Cardiac muscle cell (in vitro differentiated cells and primary cell): ENCODE measurements around the gene MROH9. TPM values are rescaled to one million over a fixed set of nuclear protein-coding genes. Genes with fewer than 3 reads are reported as not detected.
"Not testable (repeated sequence)": the region's sequence is repeated elsewhere in the genome, so short reads cannot be mapped to it uniquely, and the experiment has no call there.

ENCODE experiments used
- DNase-seq, 2 donors: peaks; one replicate each; pipeline versions ENCODE4 v3.0.0 to v3.0.0-alpha.2; 2010 to 2017; ENCODE audit warnings: low read depth in 1 of 2, low spot score in 1 of 2
- H3K27ac ChIP-seq: fragments of 200-600 bp; sonication (generic); 2 replicates; pipeline ENCODE4 v1.5.1; 2016
- H3K27me3 ChIP-seq: fragments of 200-600 bp; sonication (generic); 2 replicates; pipeline ENCODE4 v1.6.0; 2016; ENCODE audit warnings: control low read depth
- H3K36me3 ChIP-seq: fragments of 200-600 bp; sonication (generic); 2 replicates; pipeline ENCODE4 v1.5.1; 2016; ENCODE audit warnings: control low read depth
- H3K4me1 ChIP-seq: fragments of 200-600 bp; sonication (generic); 2 replicates; pipeline ENCODE4 v1.8.1; 2017; ENCODE audit warnings: low read depth, mild to moderate bottlenecking, mixed run types
- H3K4me3 ChIP-seq: fragments of 200-600 bp; sonication (generic); 2 replicates; pipeline ENCODE4 v1.5.1; 2016; ENCODE audit warnings: mild to moderate bottlenecking
- H3K9me3 ChIP-seq: fragments of 200-600 bp; sonication (generic); 2 replicates; pipeline ENCODE4 v1.5.1; 2017; ENCODE audit warnings: low read depth, mild to moderate bottlenecking, control low read depth
- CTCF ChIP-seq: IDR thresholded peaks from 2 replicates; pipeline ENCODE4 v1.5.1; 2012; ENCODE audit warnings: low read depth, mild to moderate bottlenecking, low read length
- polyA plus RNA-seq: library from polyadenylated mRNA; unstranded; fragments of >200 nt; fragmentation: Nextera tagmentation; extraction: Ambion mirVana; gene quantifications from 2 replicates; pipeline ENCODE4 v1.2.1, GENCODE V29; 2016
- total RNA-seq: library from RNA; depleted of rRNA; stranded (reverse); fragments of >200 nt; gene quantifications from 2 replicates; pipeline ENCODE4 v1.2.3, GENCODE V29; 2016

The MROH9 gene
- total and polyA plus RNA-seq, 2 experiments from 2014 or later = not detected

GRCh38 chr1:170893655-170894297 is 41.6 kb upstream of the MROH9 start:
- no peak overlapping the region for H3K27ac ChIP-seq
- no peaks in the 10 kb centered on the region for H3K27me3 ChIP-seq
- H3K4me1 ChIP-seq = no peaks in the 10 kb centered on the region
- no peaks in the 10 kb centered on the region for H3K36me3 ChIP-seq
- no peak for DNase-seq
- H3K4me3 ChIP-seq = no peak overlapping the region
- no peaks in the 10 kb centered on the region for H3K9me3 ChIP-seq
- TF ChIP-seq CTCF = no peak

- DNase-seq = no peak
- Histone ChIP-seq H3K36me3 (no peaks in the 10 kb centered on the region), H3K27ac (no peak overlapping the region), H3K9me3 (no peaks in the 10 kb centered on the region), H3K27me3 (no peaks in the 10 kb centered on the region), H3K4me1 (no peaks in the 10 kb centered on the region), H3K4me3 (no peak overlapping the region)
- no peak for TF ChIP-seq CTCF
These were observed 31.4 kb upstream of the MROH9 start for GRCh38 chr1:170903961-170904360.

GRCh38 chr1:170908942-170909341 is 26.4 kb upstream of the MROH9 start:
- no peak overlapping the region for H3K4me3 ChIP-seq
- no peak overlapping the region for H3K27ac ChIP-seq
- H3K4me1 ChIP-seq = no peaks in the 10 kb centered on the region
- H3K27me3 ChIP-seq = no peaks in the 10 kb centered on the region
- no peak for DNase-seq
- no peaks in the 10 kb centered on the region for H3K9me3 ChIP-seq
- no peak for TF ChIP-seq CTCF
- H3K36me3 ChIP-seq = no peaks in the 10 kb centered on the region

GRCh38 chr1:170910273-170910672 is 25.1 kb upstream of the MROH9 start:
- TF ChIP-seq CTCF = no peak
- Histone ChIP-seq H3K9me3 (no peaks in the 10 kb centered on the region), H3K27me3 (no peaks in the 10 kb centered on the region), H3K36me3 (no peaks in the 10 kb centered on the region), H3K4me1 (no peaks in the 10 kb centered on the region), H3K27ac (no peak overlapping the region), H3K4me3 (no peak overlapping the region)
- peak in 1 of 2 donors; percentile 68 for DNase-seq

GRCh38 chr1:170917373-170917772 is 18.0 kb upstream of the MROH9 start:
- DNase-seq = no peak
- Histone ChIP-seq H3K4me3 (no peak overlapping the region), H3K36me3 (no peaks in the 10 kb centered on the region), H3K4me1 (no peaks in the 10 kb centered on the region), H3K27me3 (no peaks in the 10 kb centered on the region), H3K9me3 (no peaks in the 10 kb centered on the region), H3K27ac (no peak overlapping the region)
- TF ChIP-seq CTCF = no peak

- H3K27ac ChIP-seq, H3K27me3 ChIP-seq, H3K4me1 ChIP-seq, H3K36me3 ChIP-seq, H3K9me3 ChIP-seq, H3K4me3 ChIP-seq: not testable (repeated sequence)
- DNase-seq = peak in 1 of 2 donors; percentile 43
These were observed 10.7 kb upstream of the MROH9 start for GRCh38 chr1:170924656-170925055.
